CD4-positive, CD25-positive, alpha-beta regulatory T cell (primary cell): ENCODE measurements around the gene EPS8. TPM values are rescaled to one million over a fixed set of nuclear protein-coding genes. Genes with fewer than 3 reads are reported as not detected.
"Not testable (repeated sequence)": the region's sequence is repeated elsewhere in the genome, so short reads cannot be mapped to it uniquely, and the experiment has no call there.

Experiments
- ATAC-seq, 2 donors: fragments of 150-1000 bp; cut with Tn5 transposase; one replicate each; pipeline ENCODE4 v1.10.0; 2021; ENCODE audit warnings: low read depth in 2 of 2, moderate number of reproducible peaks in 2 of 2, moderate library complexity in 1 of 2
- DNase-seq, 3 donors: peaks; one replicate each; pipeline versions ENCODE4 v3.0.0 to v3.0.0-alpha.2; 2012 to 2022; ENCODE audit warnings: mixed read lengths in 1 of 3
- H3K27ac ChIP-seq: one replicate; pipeline ENCODE4 v1.7.0; 2013; ENCODE audit warnings: mild to moderate bottlenecking, low read length; ENCODE audit not compliant: insufficient read depth, poor library complexity, severe bottlenecking
- H3K27me3 ChIP-seq: one replicate; pipeline ENCODE4 v1.7.0; 2013; ENCODE audit warnings: low read length; ENCODE audit not compliant: control insufficient read depth, insufficient read depth
- H3K36me3 ChIP-seq: one replicate; pipeline ENCODE4 v1.7.0; 2013; ENCODE audit warnings: mild to moderate bottlenecking, low read length, moderate library complexity; ENCODE audit not compliant: control insufficient read depth, insufficient read depth
- H3K4me1 ChIP-seq: 2 replicates; pipeline ENCODE4 v1.7.0; 2013; ENCODE audit warnings: mild to moderate bottlenecking, low read length; ENCODE audit not compliant: insufficient read depth, control insufficient read depth, poor library complexity, severe bottlenecking
- H3K4me3 ChIP-seq: one replicate; pipeline ENCODE4 v1.7.0; 2013; ENCODE audit warnings: low read depth, mild to moderate bottlenecking, low read length, moderate library complexity
- H3K9me3 ChIP-seq, 2 experiments: 1 replicate in 1 of 2; 2 replicates in 1 of 2; pipeline ENCODE4 v1.7.0; 2013; ENCODE audit warnings: low read length in 2 of 2, mild to moderate bottlenecking in 1 of 2, moderate library complexity in 1 of 2; ENCODE audit not compliant: control insufficient read depth in 2 of 2
- H3K27ac Mint-ChIP-seq, 3 donors: one replicate each; pipeline ENCODE4 v1.8.0; 2020 to 2022; ENCODE audit warnings: mild to moderate bottlenecking in 3 of 3, mixed read lengths in 3 of 3, moderate library complexity in 2 of 3
- H3K27me3 Mint-ChIP-seq: one replicate; pipeline ENCODE4 v1.8.0; 2022; ENCODE audit warnings: mild to moderate bottlenecking, mixed read lengths
- H3K36me3 Mint-ChIP-seq: one replicate; pipeline ENCODE4 v1.8.0; 2020; ENCODE audit warnings: mixed read lengths
- H3K4me1 Mint-ChIP-seq, 4 donors: one replicate each; pipeline ENCODE4 v1.8.0; 2020 to 2022; ENCODE audit warnings: mixed read lengths in 4 of 4, mild to moderate bottlenecking in 1 of 4
- H3K4me3 Mint-ChIP-seq, 4 donors: one replicate each; pipeline ENCODE4 v1.8.0; 2020 to 2022; ENCODE audit warnings: mild to moderate bottlenecking in 4 of 4, mixed read lengths in 4 of 4, moderate library complexity in 3 of 4
- H3K9me3 Mint-ChIP-seq, 7 donors: one replicate each; pipeline ENCODE4 v1.8.0; 2020 to 2022; ENCODE audit warnings: mixed read lengths in 7 of 7, mild to moderate bottlenecking in 3 of 7, moderate library complexity in 2 of 7
- polyA plus RNA-seq, 4 donors: library from polyadenylated mRNA; unstranded; fragments of 300-500 nt; fragmentation: Illumina TruSeq; gene quantifications; one replicate each; pipeline ENCODE4 v1.2.3, GENCODE V29; 2021
- total RNA-seq: library from RNA; stranded (reverse); gene quantifications from one replicate; pipeline ENCODE4 v1.2.3, GENCODE V29; 2022

The EPS8 gene
- total and polyA plus RNA-seq, 5 donors from 2014 or later, result 1.1 to 3.3 (median 1.8) TPM

GRCh38 chr12:15616495-15616894 is 172.7 kb downstream of the EPS8 start:
- not testable (repeated sequence) for H3K4me1 ChIP-seq, H3K9me3 ChIP-seq, H3K4me3 ChIP-seq, H3K27me3 ChIP-seq, ATAC-seq, DNase-seq, H3K36me3 Mint-ChIP-seq, H3K27ac Mint-ChIP-seq, H3K4me1 Mint-ChIP-seq, H3K27me3 Mint-ChIP-seq, H3K36me3 ChIP-seq, H3K27ac ChIP-seq, H3K4me3 Mint-ChIP-seq
- H3K9me3 Mint-ChIP-seq, result peaks cover 1 to 14% (median 7%) of the 10 kb centered on the region in 7 donors

GRCh38 chr12:15613981-15614380 is 175.2 kb downstream of the EPS8 start:
- Mint-ChIP-seq H3K36me3 (no peaks in the 10 kb centered on the region), H3K4me1 (no peaks in the 10 kb centered on the region), H3K4me3 (no peak overlapping the region), H3K27me3 (no peaks in the 10 kb centered on the region), H3K27ac (no peak overlapping the region), H3K9me3 (peaks cover 1 to 14% (median 7%) of the 10 kb centered on the region in 7 donors)
- Histone ChIP-seq H3K9me3 (peaks cover 0 to 1% of the 10 kb centered on the region in 2 experiments), H3K27ac (no peak overlapping the region), H3K27me3 (no peaks in the 10 kb centered on the region), H3K4me3 (no peak overlapping the region), H3K36me3 (no peaks in the 10 kb centered on the region), H3K4me1 (no peaks in the 10 kb centered on the region)
- no peak for ATAC-seq
- no peak for DNase-seq

GRCh38 chr12:15608941-15609340 is 180.2 kb downstream of the EPS8 start:
- Histone ChIP-seq H3K9me3 (peaks cover 0 to 1% of the 10 kb centered on the region in 2 experiments), H3K4me3 (no peak overlapping the region), H3K4me1 (no peaks in the 10 kb centered on the region), H3K36me3 (no peaks in the 10 kb centered on the region), H3K27me3 (no peaks in the 10 kb centered on the region), H3K27ac (no peak overlapping the region)
- H3K27me3 Mint-ChIP-seq, result no peaks in the 10 kb centered on the region
- no peak overlapping the region for H3K27ac Mint-ChIP-seq
- DNase-seq (no peak), ATAC-seq (no peak)
- H3K36me3 Mint-ChIP-seq, result no peaks in the 10 kb centered on the region
- H3K4me3 Mint-ChIP-seq, result no peak overlapping the region
- H3K4me1 Mint-ChIP-seq, result no peaks in the 10 kb centered on the region
- H3K9me3 Mint-ChIP-seq, result peaks cover 0 to 4% (median 1%) of the 10 kb centered on the region in 7 donors

GRCh38 chr12:15608406-15608805 is 180.8 kb downstream of the EPS8 start:
- Histone ChIP-seq H3K4me3 (no peak overlapping the region), H3K27ac (no peak overlapping the region), H3K27me3 (no peaks in the 10 kb centered on the region), H3K4me1 (no peaks in the 10 kb centered on the region), H3K36me3 (no peaks in the 10 kb centered on the region), H3K9me3 (peaks cover 0 to 1% of the 10 kb centered on the region in 2 experiments)
- DNase-seq, result no peak
- H3K9me3 Mint-ChIP-seq, result peaks cover 0 to 4% (median 1%) of the 10 kb centered on the region in 7 donors
- no peak overlapping the region for H3K27ac Mint-ChIP-seq
- no peaks in the 10 kb centered on the region for H3K27me3 Mint-ChIP-seq
- H3K4me1 Mint-ChIP-seq, result no peaks in the 10 kb centered on the region
- ATAC-seq, result no peak
- no peaks in the 10 kb centered on the region for H3K36me3 Mint-ChIP-seq
- H3K4me3 Mint-ChIP-seq, result no peak overlapping the region

DNA sequence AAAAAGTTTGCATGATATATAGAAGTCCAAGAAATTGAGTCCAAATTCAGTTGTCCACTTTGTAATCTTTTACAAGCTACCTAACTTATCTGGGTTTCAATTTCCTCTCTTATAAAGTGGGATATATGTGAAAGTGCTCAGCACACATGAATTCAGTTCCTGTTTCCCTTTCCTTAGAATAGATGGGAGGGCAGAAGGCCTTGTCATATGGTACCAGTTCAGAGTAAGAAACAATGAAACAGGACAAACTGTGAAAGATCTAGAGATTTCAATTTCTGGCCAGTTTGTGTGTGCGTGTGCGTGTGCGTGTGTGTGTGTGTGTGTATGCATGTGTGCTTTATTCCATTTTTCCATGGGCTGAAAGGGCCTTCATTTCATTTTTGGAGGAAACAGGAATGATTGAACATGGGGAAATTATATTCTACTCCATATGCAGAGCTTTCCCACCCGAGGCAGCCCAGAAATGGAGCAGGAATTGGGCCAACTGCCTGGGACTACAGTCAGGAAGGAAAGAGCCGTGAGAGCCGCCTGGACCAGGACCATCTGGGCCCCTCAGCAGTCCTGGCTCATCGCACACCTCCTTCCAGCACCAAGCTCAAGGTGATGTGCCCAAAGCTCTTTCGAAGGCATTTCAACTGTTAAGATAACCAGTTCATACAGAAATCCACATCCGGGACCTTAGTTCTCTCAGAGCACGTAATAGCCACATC is 183.2 kb downstream of the EPS8 start:
- no peaks in the 10 kb centered on the region for H3K4me1 ChIP-seq
- no peaks in the 10 kb centered on the region for H3K36me3 Mint-ChIP-seq
- DNase-seq (no peak), ATAC-seq (no peak)
- H3K4me1 Mint-ChIP-seq, result no peaks in the 10 kb centered on the region
- no peak overlapping the region for H3K27ac ChIP-seq
- no peaks in the 10 kb centered on the region for H3K27me3 Mint-ChIP-seq
- H3K9me3 Mint-ChIP-seq, result no peaks in the 10 kb centered on the region
- H3K27ac Mint-ChIP-seq, result no peak overlapping the region
- H3K36me3 ChIP-seq, result no peaks in the 10 kb centered on the region
- H3K27me3 ChIP-seq, result no peaks in the 10 kb centered on the region
- no peak overlapping the region for H3K4me3 Mint-ChIP-seq
- no peak overlapping the region for H3K4me3 ChIP-seq
- no peaks in the 10 kb centered on the region for H3K9me3 ChIP-seq

- no peaks in the 10 kb centered on the region for H3K36me3 Mint-ChIP-seq
- no peak for ATAC-seq
- H3K27me3 Mint-ChIP-seq, result no peaks in the 10 kb centered on the region
Observed at GRCh38 chr12:15603474-15604085, 185.6 kb downstream of the EPS8 start.

DNA sequence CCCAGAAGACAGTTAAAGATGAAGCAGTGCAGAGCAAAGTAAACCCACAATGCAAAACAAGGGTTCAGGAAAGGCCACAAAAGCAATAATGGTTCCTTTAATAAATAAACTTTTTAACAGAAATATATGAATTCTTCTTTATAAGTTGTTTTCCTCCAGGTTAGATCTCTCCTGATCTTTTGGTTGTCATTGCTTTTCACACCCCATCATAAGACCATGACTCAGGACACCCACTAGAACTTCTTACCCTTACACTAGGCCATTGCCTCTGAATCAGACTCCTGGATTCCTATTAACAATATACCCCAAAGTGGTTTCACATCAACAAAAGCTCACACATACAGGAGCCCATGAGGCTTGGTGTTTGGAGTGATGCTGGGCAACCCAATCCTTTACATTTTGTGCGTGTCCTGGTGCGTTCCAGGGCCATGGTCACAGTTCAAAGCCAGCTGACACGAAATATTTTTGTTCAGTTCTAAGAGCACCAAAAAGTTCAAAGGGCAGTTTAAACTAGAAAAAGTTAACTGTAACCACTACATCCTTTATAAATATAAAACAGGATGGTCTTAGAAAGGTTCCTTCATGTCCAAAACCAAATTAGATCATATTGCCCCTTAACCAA is 187.0 kb downstream of the EPS8 start:
- Histone ChIP-seq H3K4me1 (no peaks in the 10 kb centered on the region), H3K27ac (no peak overlapping the region), H3K9me3 (no peaks in the 10 kb centered on the region), H3K36me3 (no peaks in the 10 kb centered on the region), H3K4me3 (no peak overlapping the region), H3K27me3 (no peaks in the 10 kb centered on the region)
- Mint-ChIP-seq H3K4me3 (no peak overlapping the region), H3K27ac (no peak overlapping the region), H3K4me1 (no peaks in the 10 kb centered on the region), H3K27me3 (no peaks in the 10 kb centered on the region), H3K9me3 (no peaks in the 10 kb centered on the region), H3K36me3 (no peaks in the 10 kb centered on the region)
- no peak for ATAC-seq
- no peak for DNase-seq

More at GRCh38 chr12:15603474-15604085, 185.6 kb downstream of the EPS8 start:
- H3K27ac ChIP-seq, result no peak overlapping the region
- DNase-seq, result no peak
- no peak overlapping the region for H3K4me3 ChIP-seq
- no peaks in the 10 kb centered on the region for H3K27me3 ChIP-seq
- Mint-ChIP-seq H3K27ac (no peak overlapping the region), H3K4me1 (no peaks in the 10 kb centered on the region), H3K4me3 (no peak overlapping the region), H3K9me3 (no peaks in the 10 kb centered on the region)
- no peaks in the 10 kb centered on the region for H3K36me3 ChIP-seq
- H3K9me3 ChIP-seq, result no peaks in the 10 kb centered on the region
- H3K4me1 ChIP-seq, result no peaks in the 10 kb centered on the region
